Liver (tissue), 3 donors: ENCODE measurements around the gene KCNA1.

ENCODE experiments used
- ATF3 ChIP-seq: IDR thresholded peaks from 2 replicates; pipeline ENCODE4 v1.6.1; 2016; ENCODE audit warnings: antibody characterized with exemption
- EGR1 ChIP-seq, 2 donors: IDR thresholded peaks; 2 replicates each; pipeline ENCODE4 v1.6.1; 2016 to 2018; ENCODE audit warnings: antibody characterized with exemption in 2 of 2, low read depth in 2 of 2
- FOXA2 ChIP-seq: IDR thresholded peaks from 2 replicates; pipeline ENCODE4 v1.6.1; 2016; ENCODE audit warnings: antibody characterized with exemption
- GABPA ChIP-seq, 2 donors: IDR thresholded peaks in 1 of 2; conservative IDR thresholded peaks in 1 of 2; 2 replicates each; pipeline ENCODE4 v1.6.1; 2016; ENCODE audit warnings: antibody characterized with exemption in 2 of 2, mild to moderate bottlenecking in 1 of 2, moderate library complexity in 1 of 2
- HNF4G ChIP-seq: IDR thresholded peaks from 2 replicates; pipeline ENCODE4 v1.6.1; 2016; ENCODE audit warnings: antibody characterized with exemption
- JUND ChIP-seq, 2 donors: IDR thresholded peaks; 2 replicates each; pipeline ENCODE4 v1.6.1; 2016; ENCODE audit warnings: antibody characterized with exemption in 2 of 2
- RAD21 ChIP-seq, 2 donors: IDR thresholded peaks; 2 replicates each; pipeline ENCODE4 v1.6.1; 2016; ENCODE audit warnings: antibody characterized with exemption in 2 of 2, mild to moderate bottlenecking in 2 of 2
- RXRA ChIP-seq, 2 donors: IDR thresholded peaks; 2 replicates each; pipeline ENCODE4 v1.6.1; 2017 to 2018; ENCODE audit warnings: antibody characterized with exemption in 2 of 2, mild to moderate bottlenecking in 1 of 2
- TAF1 ChIP-seq: conservative IDR thresholded peaks from 2 replicates; pipeline ENCODE4 v1.6.1; 2016; ENCODE audit warnings: antibody characterized with exemption, mild to moderate bottlenecking
- YY1 ChIP-seq: IDR thresholded peaks from 2 replicates; pipeline ENCODE4 v1.6.1; 2016; ENCODE audit warnings: antibody characterized with exemption, mild to moderate bottlenecking
- ZBTB33 ChIP-seq: IDR thresholded peaks from 2 replicates; pipeline ENCODE4 v1.6.1; 2016; ENCODE audit warnings: antibody characterized with exemption
- TF ChIP-seq, protein P1 (sequence below): fragments of 150-350 bp; IDR thresholded peaks from 2 replicates; pipeline ENCODE4 v1.5.1; 2017; ENCODE audit warnings: improper control_type of control experiment, low read depth, low read length; ENCODE audit not compliant: missing input control
- TF ChIP-seq, protein P2 (sequence below): IDR thresholded peaks from 2 replicates; pipeline ENCODE4 v1.6.1; 2016; ENCODE audit warnings: antibody characterized with exemption
- TF ChIP-seq, protein P3 (sequence below): IDR thresholded peaks from 2 replicates; pipeline ENCODE4 v1.6.1; 2016; ENCODE audit warnings: antibody characterized with exemption, mild to moderate bottlenecking
- donor health status: healthy.
- donor health status: healthy.

GRCh38 chr12:4909410-4909733 lies 333 bp upstream of the KCNA1 start:
- TF ChIP-seq, protein P1, sequence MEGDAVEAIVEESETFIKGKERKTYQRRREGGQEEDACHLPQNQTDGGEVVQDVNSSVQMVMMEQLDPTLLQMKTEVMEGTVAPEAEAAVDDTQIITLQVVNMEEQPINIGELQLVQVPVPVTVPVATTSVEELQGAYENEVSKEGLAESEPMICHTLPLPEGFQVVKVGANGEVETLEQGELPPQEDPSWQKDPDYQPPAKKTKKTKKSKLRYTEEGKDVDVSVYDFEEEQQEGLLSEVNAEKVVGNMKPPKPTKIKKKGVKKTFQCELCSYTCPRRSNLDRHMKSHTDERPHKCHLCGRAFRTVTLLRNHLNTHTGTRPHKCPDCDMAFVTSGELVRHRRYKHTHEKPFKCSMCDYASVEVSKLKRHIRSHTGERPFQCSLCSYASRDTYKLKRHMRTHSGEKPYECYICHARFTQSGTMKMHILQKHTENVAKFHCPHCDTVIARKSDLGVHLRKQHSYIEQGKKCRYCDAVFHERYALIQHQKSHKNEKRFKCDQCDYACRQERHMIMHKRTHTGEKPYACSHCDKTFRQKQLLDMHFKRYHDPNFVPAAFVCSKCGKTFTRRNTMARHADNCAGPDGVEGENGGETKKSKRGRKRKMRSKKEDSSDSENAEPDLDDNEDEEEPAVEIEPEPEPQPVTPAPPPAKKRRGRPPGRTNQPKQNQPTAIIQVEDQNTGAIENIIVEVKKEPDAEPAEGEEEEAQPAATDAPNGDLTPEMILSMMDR: no peak
- no peak for TF ChIP-seq YY1
- no peak for TF ChIP-seq JUND (IDR thresholded peaks at IDR 0.05)
- no peak for TF ChIP-seq GABPA (IDR thresholded peaks at IDR 0.05 in 1 of 2, conservative IDR thresholded peaks at IDR 0.05 in 1 of 2)
- TF ChIP-seq, protein P2, sequence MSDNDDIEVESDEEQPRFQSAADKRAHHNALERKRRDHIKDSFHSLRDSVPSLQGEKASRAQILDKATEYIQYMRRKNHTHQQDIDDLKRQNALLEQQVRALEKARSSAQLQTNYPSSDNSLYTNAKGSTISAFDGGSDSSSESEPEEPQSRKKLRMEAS: no peak
- no peak for TF ChIP-seq HNF4G
- TF ChIP-seq RAD21 (IDR thresholded peaks at IDR 0.05): no peak
- no peak for TF ChIP-seq ATF3
- TF ChIP-seq ZBTB33: no peak
- TF ChIP-seq EGR1 (IDR thresholded peaks at IDR 0.05; ENCODE audit: low read depth in 2 of 2): no peak
- TF ChIP-seq, protein P3, sequence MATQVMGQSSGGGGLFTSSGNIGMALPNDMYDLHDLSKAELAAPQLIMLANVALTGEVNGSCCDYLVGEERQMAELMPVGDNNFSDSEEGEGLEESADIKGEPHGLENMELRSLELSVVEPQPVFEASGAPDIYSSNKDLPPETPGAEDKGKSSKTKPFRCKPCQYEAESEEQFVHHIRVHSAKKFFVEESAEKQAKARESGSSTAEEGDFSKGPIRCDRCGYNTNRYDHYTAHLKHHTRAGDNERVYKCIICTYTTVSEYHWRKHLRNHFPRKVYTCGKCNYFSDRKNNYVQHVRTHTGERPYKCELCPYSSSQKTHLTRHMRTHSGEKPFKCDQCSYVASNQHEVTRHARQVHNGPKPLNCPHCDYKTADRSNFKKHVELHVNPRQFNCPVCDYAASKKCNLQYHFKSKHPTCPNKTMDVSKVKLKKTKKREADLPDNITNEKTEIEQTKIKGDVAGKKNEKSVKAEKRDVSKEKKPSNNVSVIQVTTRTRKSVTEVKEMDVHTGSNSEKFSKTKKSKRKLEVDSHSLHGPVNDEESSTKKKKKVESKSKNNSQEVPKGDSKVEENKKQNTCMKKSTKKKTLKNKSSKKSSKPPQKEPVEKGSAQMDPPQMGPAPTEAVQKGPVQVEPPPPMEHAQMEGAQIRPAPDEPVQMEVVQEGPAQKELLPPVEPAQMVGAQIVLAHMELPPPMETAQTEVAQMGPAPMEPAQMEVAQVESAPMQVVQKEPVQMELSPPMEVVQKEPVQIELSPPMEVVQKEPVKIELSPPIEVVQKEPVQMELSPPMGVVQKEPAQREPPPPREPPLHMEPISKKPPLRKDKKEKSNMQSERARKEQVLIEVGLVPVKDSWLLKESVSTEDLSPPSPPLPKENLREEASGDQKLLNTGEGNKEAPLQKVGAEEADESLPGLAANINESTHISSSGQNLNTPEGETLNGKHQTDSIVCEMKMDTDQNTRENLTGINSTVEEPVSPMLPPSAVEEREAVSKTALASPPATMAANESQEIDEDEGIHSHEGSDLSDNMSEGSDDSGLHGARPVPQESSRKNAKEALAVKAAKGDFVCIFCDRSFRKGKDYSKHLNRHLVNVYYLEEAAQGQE: no peak
- no peak for TF ChIP-seq TAF1
- TF ChIP-seq RXRA (IDR thresholded peaks at IDR 0.05): no peak
- no peak for TF ChIP-seq FOXA2
